WTC11 (cell line): ENCODE data around the gene RACK1. TPM values are rescaled to one million over a fixed set of nuclear protein-coding genes. Genes with fewer than 3 reads are reported as not detected.
A peak's percentile ranks its signal among the peaks of the same experiment; 100 is the strongest.

Source experiments
- ATAC-seq: fragments of 200-7000 bp; cut with Tn5 transposase; 2 replicates; pipeline ENCODE4 v1.10.0; 2021; ENCODE audit warnings: mild to moderate bottlenecking, moderate library complexity
- CTCF ChIA-PET: fragments of 300-600 bp; sonication (Branson Sonifier 250); formaldehyde crosslinking; loops from one replicate; lab custom pipeline; 2021; ENCODE audit warnings: antibody characterized with exemption; lab: Charles Lee
- POLR2A ChIA-PET: fragments of 350-600 bp; sonication (Branson Sonifier 250); formaldehyde crosslinking; loops from one replicate; lab custom pipeline; 2021; ENCODE audit warnings: antibody characterized with exemption; lab: Charles Lee
- DNase-seq: peaks from one replicate; pipeline ENCODE4 v3.0.0; 2021; ENCODE audit warnings: low spot score
- H3K27ac Mint-ChIP-seq: 2 replicates; pipeline ENCODE4 v1.8.0; 2021; ENCODE audit warnings: mixed read lengths
- H3K27me3 Mint-ChIP-seq: 2 replicates; pipeline ENCODE4 v1.8.0; 2021; ENCODE audit warnings: low read depth, mild to moderate bottlenecking, moderate library complexity, mixed read lengths
- H3K36me3 Mint-ChIP-seq: 2 replicates; pipeline ENCODE4 v1.8.0; 2021; ENCODE audit warnings: mixed read lengths
- H3K4me1 Mint-ChIP-seq: 2 replicates; pipeline ENCODE4 v1.8.0; 2022; ENCODE audit warnings: mixed read lengths
- H3K4me3 Mint-ChIP-seq: 2 replicates; pipeline ENCODE4 v1.8.0; 2021; ENCODE audit warnings: mild to moderate bottlenecking, moderate library complexity, mixed read lengths
- H3K9me3 Mint-ChIP-seq: 2 replicates; pipeline ENCODE4 v1.8.0; 2021; ENCODE audit warnings: mixed read lengths
- CREB1 ChIP-seq: sonication (generic); formaldehyde crosslinking; IDR thresholded peaks from 2 replicates; pipeline ENCODE4 v1.8.0; 2023; ENCODE audit warnings: mild to moderate bottlenecking, missing genetic modification reagents
- ELF4 ChIP-seq: sonication (generic); formaldehyde crosslinking; IDR thresholded peaks from 2 replicates; pipeline ENCODE4 v1.8.1; 2022; ENCODE audit warnings: low read depth, mild to moderate bottlenecking, moderate library complexity, missing genetic modification reagents
- ESRRA ChIP-seq: sonication (generic); formaldehyde crosslinking; IDR thresholded peaks from 2 replicates; pipeline ENCODE4 v1.8.1; 2022; ENCODE audit warnings: mild to moderate bottlenecking, missing genetic modification reagents, borderline replicate concordance
- GABPB1 ChIP-seq: sonication (generic); formaldehyde crosslinking; IDR thresholded peaks from 2 replicates; pipeline ENCODE4 v1.8.1; 2023; ENCODE audit warnings: mild to moderate bottlenecking, missing genetic modification reagents
- GRHL2 ChIP-seq: fragments of 250-450 bp; sonication (Bioruptor Pico); IDR thresholded peaks from 2 replicates; pipeline ENCODE4 v1.8.0; 2022; ENCODE audit warnings: mild to moderate bottlenecking, moderate library complexity; ENCODE audit not compliant: insufficient replicate concordance, severe bottlenecking
- JAZF1 ChIP-seq: fragments of 250-450 bp; sonication (Bioruptor Pico); IDR thresholded peaks from 2 replicates; pipeline ENCODE4 v1.9.0; 2021; ENCODE audit warnings: moderate library complexity, mild to moderate bottlenecking, inconsistent platforms
- MXD4 ChIP-seq: fragments of 250-450 bp; sonication (Bioruptor Pico); IDR thresholded peaks from 2 replicates; pipeline ENCODE4 v1.8.0; 2021; ENCODE audit warnings: mild to moderate bottlenecking, moderate library complexity, borderline replicate concordance
- PRRX2 ChIP-seq: fragments of 250-450 bp; sonication (Bioruptor Pico); IDR thresholded peaks from 2 replicates; pipeline ENCODE4 v1.8.0; 2021; ENCODE audit warnings: mild to moderate bottlenecking
- TCF7 ChIP-seq: sonication (generic); formaldehyde crosslinking; IDR thresholded peaks from 2 replicates; pipeline ENCODE4 v1.8.0; 2022; ENCODE audit warnings: mild to moderate bottlenecking, low read depth, missing genetic modification reagents, moderate library complexity
- TEAD1 ChIP-seq: sonication (generic); formaldehyde crosslinking; IDR thresholded peaks from 2 replicates; pipeline ENCODE4 v1.8.0; 2022; ENCODE audit warnings: mild to moderate bottlenecking, missing genetic modification reagents
- ZBTB21 ChIP-seq: sonication (generic); formaldehyde crosslinking; IDR thresholded peaks from 2 replicates; pipeline ENCODE4 v1.8.1; 2023; ENCODE audit warnings: mild to moderate bottlenecking, missing genetic modification reagents, borderline replicate concordance
- ZNF121 ChIP-seq: sonication (generic); formaldehyde crosslinking; IDR thresholded peaks from 2 replicates; pipeline ENCODE4 v1.8.0; 2023; ENCODE audit warnings: missing genetic modification reagents
- ZNF138 ChIP-seq: sonication (generic); formaldehyde crosslinking; conservative IDR thresholded peaks from 2 replicates; pipeline ENCODE4 v1.8.1; 2022; ENCODE audit warnings: mild to moderate bottlenecking, moderate library complexity, missing genetic modification reagents
- ZNF219 ChIP-seq: sonication (generic); formaldehyde crosslinking; IDR thresholded peaks from 2 replicates; pipeline ENCODE4 v1.8.0; 2023; ENCODE audit warnings: missing genetic modification reagents, mild to moderate bottlenecking, borderline replicate concordance
- total RNA-seq: library from RNA; stranded (reverse); gene quantifications from 3 replicates; pipeline ENCODE4 v1.2.3, GENCODE V29; 2021
- TF ChIP-seq, protein P1 (sequence below): fragments of 250-450 bp; sonication (Bioruptor Pico); conservative IDR thresholded peaks from 2 replicates; pipeline ENCODE4 v1.9.0; 2021; ENCODE audit warnings: mild to moderate bottlenecking
- TF ChIP-seq, protein P2 (sequence below): sonication (generic); formaldehyde crosslinking; IDR thresholded peaks from 2 replicates; pipeline ENCODE4 v1.8.1; 2023; ENCODE audit warnings: mild to moderate bottlenecking, missing genetic modification reagents
- TF ChIP-seq, protein P3 (sequence below): fragments of 250-450 bp; sonication (Bioruptor Pico); IDR thresholded peaks from 2 replicates; pipeline ENCODE4 v1.9.0; 2021; ENCODE audit warnings: mild to moderate bottlenecking
- TF ChIP-seq, protein P4 (sequence below): sonication (generic); formaldehyde crosslinking; IDR thresholded peaks from 2 replicates; pipeline ENCODE4 v1.8.1; 2023; ENCODE audit warnings: mild to moderate bottlenecking, missing genetic modification reagents
- TF ChIP-seq, protein P5 (sequence below): fragments of 200-600 bp; IDR thresholded peaks from 2 replicates; pipeline ENCODE4 v1.8.0; 2022; ENCODE audit warnings: antibody characterized with exemption
- TF ChIP-seq, protein P6 (sequence below): sonication (generic); formaldehyde crosslinking; IDR thresholded peaks from 2 replicates; pipeline ENCODE4 v1.8.1; 2022; ENCODE audit warnings: mild to moderate bottlenecking, moderate library complexity, missing genetic modification reagents
- TF ChIP-seq, protein P7 (sequence below): sonication (generic); formaldehyde crosslinking; IDR thresholded peaks from 2 replicates; pipeline ENCODE4 v1.8.0; 2022; ENCODE audit warnings: mild to moderate bottlenecking, missing genetic modification reagents
- TF ChIP-seq, protein P8 (sequence below): sonication (generic); formaldehyde crosslinking; IDR thresholded peaks from 2 replicates; pipeline ENCODE4 v1.8.1; 2023; ENCODE audit warnings: mild to moderate bottlenecking, moderate library complexity, missing genetic modification reagents
- TF ChIP-seq, protein P9 (sequence below): fragments of 250-450 bp; sonication (Bioruptor Pico); IDR thresholded peaks from 2 replicates; pipeline ENCODE4 v1.9.0; 2021; ENCODE audit warnings: moderate library complexity, mild to moderate bottlenecking, inconsistent platforms, borderline replicate concordance

Gene RACK1
- total RNA-seq, 1 experiment from 2014 or later: 2,360 TPM

DNA sequence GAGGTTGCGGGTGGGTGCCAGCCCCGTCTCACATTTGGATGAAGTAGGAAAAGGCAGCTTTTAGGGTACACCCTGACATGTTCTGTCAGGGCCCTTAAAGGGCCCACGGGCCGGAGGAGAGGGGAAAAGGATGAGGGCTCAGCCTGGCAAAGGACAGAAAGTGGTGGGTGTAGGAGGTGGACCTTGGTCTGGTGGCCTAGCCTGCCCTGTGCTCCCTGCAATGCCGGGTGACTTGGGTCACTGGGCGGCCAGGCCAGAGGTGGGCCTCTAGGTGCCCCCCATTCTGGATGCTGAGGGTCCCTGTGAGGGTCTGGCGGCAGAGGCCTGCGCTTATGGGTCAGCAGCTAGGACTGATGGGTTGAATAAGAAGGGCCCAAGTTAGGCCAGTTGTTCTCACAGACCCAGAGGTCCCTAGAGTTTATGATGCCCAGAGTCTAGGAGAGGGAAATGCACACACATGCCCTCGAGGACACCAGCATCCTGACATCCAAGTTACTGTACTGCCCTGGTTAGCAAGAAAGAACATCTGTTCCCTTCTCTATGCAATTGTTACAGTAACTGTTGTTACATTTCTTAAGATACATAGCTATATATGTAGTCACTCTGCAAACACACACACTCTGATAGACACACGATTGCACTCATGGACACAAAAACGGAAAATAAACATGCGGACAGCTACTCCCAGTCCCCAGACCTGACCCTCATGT lies 51.2 kb downstream of the RACK1 start (continued):
- TF ChIP-seq GRHL2 (CRISPR knock-in tag) (no peak), MXD4 (no peak), ZNF121 (CRISPR knock-in tag) (no peak), CREB1 (CRISPR knock-in tag) (no peak), ZBTB21 (CRISPR knock-in tag) (no peak), JAZF1 (no peak), PRRX2 (CRISPR knock-in tag) (no peak)
- TF ChIP-seq, protein P1, sequence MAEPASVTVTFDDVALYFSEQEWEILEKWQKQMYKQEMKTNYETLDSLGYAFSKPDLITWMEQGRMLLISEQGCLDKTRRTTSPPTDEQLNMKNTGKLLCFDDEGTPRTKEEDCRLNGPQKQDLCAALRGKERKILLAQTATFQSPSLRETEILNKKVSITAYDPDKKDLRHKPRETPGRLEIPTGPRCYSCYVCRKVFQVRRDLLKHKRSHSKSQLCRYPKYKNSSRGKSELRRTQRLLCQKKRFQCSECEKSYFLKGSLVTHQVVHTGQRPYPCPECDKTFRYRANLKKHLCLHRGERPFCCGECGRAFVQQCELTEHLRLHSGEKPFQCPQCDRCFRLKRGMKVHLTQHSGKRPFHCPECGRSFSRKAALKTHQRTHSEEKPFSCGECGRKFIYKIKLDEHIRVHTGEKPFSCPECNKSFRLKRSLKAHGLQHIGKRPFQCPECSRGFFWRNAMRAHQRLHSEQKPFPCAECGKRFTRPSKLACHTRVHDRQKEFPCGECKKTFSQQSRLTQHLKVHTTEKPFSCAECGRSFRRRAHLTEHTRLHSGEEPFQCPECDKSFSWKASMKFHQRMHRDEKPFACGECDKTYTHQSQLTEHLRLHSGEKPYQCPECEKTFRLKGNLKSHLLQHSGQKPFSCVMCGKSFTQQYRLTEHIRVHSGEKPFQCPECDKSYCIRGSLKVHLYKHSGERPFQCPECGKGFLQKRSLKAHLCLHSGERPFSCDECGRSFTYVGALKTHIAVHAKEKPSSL (CRISPR knock-in tag): no peak
- TF ChIP-seq, protein P2, sequence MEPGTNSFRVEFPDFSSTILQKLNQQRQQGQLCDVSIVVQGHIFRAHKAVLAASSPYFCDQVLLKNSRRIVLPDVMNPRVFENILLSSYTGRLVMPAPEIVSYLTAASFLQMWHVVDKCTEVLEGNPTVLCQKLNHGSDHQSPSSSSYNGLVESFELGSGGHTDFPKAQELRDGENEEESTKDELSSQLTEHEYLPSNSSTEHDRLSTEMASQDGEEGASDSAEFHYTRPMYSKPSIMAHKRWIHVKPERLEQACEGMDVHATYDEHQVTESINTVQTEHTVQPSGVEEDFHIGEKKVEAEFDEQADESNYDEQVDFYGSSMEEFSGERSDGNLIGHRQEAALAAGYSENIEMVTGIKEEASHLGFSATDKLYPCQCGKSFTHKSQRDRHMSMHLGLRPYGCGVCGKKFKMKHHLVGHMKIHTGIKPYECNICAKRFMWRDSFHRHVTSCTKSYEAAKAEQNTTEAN (CRISPR knock-in tag): no peak
- TF ChIP-seq, protein P3, sequence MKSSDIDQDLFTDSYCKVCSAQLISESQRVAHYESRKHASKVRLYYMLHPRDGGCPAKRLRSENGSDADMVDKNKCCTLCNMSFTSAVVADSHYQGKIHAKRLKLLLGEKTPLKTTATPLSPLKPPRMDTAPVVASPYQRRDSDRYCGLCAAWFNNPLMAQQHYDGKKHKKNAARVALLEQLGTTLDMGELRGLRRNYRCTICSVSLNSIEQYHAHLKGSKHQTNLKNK (CRISPR knock-in tag): no peak
- TF ChIP-seq, protein P4, sequence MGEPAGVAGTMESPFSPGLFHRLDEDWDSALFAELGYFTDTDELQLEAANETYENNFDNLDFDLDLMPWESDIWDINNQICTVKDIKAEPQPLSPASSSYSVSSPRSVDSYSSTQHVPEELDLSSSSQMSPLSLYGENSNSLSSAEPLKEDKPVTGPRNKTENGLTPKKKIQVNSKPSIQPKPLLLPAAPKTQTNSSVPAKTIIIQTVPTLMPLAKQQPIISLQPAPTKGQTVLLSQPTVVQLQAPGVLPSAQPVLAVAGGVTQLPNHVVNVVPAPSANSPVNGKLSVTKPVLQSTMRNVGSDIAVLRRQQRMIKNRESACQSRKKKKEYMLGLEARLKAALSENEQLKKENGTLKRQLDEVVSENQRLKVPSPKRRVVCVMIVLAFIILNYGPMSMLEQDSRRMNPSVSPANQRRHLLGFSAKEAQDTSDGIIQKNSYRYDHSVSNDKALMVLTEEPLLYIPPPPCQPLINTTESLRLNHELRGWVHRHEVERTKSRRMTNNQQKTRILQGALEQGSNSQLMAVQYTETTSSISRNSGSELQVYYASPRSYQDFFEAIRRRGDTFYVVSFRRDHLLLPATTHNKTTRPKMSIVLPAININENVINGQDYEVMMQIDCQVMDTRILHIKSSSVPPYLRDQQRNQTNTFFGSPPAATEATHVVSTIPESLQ (CRISPR knock-in tag): no peak
- TF ChIP-seq, protein P5, sequence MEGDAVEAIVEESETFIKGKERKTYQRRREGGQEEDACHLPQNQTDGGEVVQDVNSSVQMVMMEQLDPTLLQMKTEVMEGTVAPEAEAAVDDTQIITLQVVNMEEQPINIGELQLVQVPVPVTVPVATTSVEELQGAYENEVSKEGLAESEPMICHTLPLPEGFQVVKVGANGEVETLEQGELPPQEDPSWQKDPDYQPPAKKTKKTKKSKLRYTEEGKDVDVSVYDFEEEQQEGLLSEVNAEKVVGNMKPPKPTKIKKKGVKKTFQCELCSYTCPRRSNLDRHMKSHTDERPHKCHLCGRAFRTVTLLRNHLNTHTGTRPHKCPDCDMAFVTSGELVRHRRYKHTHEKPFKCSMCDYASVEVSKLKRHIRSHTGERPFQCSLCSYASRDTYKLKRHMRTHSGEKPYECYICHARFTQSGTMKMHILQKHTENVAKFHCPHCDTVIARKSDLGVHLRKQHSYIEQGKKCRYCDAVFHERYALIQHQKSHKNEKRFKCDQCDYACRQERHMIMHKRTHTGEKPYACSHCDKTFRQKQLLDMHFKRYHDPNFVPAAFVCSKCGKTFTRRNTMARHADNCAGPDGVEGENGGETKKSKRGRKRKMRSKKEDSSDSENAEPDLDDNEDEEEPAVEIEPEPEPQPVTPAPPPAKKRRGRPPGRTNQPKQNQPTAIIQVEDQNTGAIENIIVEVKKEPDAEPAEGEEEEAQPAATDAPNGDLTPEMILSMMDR: no peak
- TF ChIP-seq, protein P6, sequence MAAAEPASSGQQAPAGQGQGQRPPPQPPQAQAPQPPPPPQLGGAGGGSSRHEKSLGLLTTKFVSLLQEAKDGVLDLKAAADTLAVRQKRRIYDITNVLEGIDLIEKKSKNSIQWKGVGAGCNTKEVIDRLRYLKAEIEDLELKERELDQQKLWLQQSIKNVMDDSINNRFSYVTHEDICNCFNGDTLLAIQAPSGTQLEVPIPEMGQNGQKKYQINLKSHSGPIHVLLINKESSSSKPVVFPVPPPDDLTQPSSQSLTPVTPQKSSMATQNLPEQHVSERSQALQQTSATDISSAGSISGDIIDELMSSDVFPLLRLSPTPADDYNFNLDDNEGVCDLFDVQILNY (CRISPR knock-in tag): no peak

DNA sequence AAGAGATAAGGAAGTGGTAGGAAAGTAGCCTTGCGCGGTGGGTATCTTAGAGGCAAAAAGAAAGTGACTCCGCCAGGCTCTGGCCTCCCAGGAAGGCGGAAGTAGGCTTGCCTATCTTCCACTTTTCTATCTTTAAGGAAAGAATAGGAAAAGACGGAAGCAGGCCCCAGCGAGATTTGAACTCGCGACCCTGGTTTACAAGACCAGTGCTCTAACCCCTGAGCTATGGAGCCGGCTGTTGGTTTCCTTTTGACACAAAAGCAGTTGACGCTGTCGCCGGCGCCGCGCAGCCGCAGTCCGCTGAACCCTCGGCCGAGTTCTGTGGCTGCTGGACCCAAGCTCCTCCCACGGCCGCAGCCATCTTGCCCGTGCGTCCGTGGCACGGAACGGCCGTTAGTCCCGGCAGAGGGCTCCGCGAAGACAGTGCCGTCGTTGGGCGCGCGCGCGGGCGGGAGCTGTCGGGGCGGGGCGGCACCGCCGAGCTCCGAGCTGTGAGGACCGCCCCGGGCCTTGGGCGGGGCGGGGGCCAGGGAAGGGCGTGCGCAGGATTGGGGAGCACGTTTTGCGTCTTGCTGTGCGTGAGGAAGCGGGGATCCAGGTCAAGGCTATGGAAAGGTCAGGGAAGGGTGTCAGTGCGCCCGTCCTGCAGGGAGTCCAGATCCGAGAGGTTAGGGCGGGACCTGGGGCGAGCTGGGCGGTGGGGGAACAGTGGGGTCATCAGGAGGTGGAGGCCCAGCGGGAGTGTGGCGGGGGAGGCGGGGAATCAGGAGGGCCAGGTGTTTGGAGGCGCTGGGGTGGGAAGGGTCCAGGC lies 52.0 kb downstream of the RACK1 start:
- no peaks in the 10 kb centered on the region for H3K9me3 Mint-ChIP-seq
- POLR2A ChIA-PET: interaction anchor here (0.6 to 1.4 kb wide), 3 partner anchors 13 to 53 kb away, joined by 3 to 11 read pairs (median 3); partner anchors contain the start of gene TRIM7
- peak; percentile 96 for DNase-seq
- 0 out of 2 replicates have a peak, but pooled peaks cover 3% of the 10 kb centered on the region for H3K36me3 Mint-ChIP-seq
- peak; percentile 59 for ATAC-seq
- CTCF ChIA-PET: interaction anchor here (0.6 to 6.7 kb wide), 6 partner anchors 14 to 56 kb away, joined by 3 to 42 read pairs (median 3); partner anchors contain the start of gene TRIM7
- H3K4me1 Mint-ChIP-seq: peaks cover 14% of the 10 kb centered on the region
- peaks cover 34% of the 10 kb centered on the region for H3K27me3 Mint-ChIP-seq
- peak overlapping the region; percentile 97 for H3K4me3 Mint-ChIP-seq
- H3K27ac Mint-ChIP-seq: no peak overlapping the region
- TF ChIP-seq TEAD1 (CRISPR knock-in tag) (peak; percentile 65), ZNF138 (CRISPR knock-in tag) (no peak; the same call in 1 of the 2 replicates), ESRRA (CRISPR knock-in tag) (peak; percentile 79; the same call in 1 of the 2 replicates), GABPB1 (CRISPR knock-in tag) (peak; percentile 76), ELF4 (no peak), ZNF219 (no peak), TCF7 (CRISPR knock-in tag) (no peak)
- TF ChIP-seq, protein P7, sequence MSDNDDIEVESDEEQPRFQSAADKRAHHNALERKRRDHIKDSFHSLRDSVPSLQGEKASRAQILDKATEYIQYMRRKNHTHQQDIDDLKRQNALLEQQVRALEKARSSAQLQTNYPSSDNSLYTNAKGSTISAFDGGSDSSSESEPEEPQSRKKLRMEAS (CRISPR knock-in tag): peak; percentile 68; the same call in 1 of the 2 replicates
- TF ChIP-seq, protein P8, sequence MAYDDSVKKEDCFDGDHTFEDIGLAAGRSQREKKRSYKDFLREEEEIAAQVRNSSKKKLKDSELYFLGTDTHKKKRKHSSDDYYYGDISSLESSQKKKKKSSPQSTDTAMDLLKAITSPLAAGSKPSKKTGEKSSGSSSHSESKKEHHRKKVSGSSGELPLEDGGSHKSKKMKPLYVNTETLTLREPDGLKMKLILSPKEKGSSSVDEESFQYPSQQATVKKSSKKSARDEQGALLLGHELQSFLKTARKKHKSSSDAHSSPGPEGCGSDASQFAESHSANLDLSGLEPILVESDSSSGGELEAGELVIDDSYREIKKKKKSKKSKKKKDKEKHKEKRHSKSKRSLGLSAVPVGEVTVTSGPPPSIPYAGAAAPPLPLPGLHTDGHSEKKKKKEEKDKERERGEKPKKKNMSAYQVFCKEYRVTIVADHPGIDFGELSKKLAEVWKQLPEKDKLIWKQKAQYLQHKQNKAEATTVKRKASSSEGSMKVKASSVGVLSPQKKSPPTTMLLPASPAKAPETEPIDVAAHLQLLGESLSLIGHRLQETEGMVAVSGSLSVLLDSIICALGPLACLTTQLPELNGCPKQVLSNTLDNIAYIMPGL (CRISPR knock-in tag): peak; percentile 100
- TF ChIP-seq, protein P9, sequence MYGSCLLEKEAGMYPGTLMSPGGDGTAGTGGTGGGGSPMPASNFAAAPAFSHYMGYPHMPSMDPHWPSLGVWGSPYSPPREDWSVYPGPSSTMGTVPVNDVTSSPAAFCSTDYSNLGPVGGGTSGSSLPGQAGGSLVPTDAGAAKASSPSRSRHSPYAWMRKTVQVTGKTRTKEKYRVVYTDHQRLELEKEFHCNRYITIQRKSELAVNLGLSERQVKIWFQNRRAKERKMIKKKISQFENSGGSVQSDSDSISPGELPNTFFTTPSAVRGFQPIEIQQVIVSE (CRISPR knock-in tag): no peak
